ENCODE data around the gene SPEM1.

GRCh38 chr17:7418472-7419152 lies 1.5 kb upstream of the SPEM1 start:
- TF ChIP-seq CTCF (IDR thresholded peaks at IDR 0.05; ENCODE audit: insufficient read depth, low read length, poor library complexity, severe bottlenecking): no peak
- no peak for TF ChIP-seq EZH2phosphoT487 (conservative IDR thresholded peaks at IDR 0.05; ENCODE audit: low read length)
